Lung (tissue), 12 donors: Measurements from ENCODE around the gene MYO16. TPM values are rescaled to one million over a fixed set of nuclear protein-coding genes. Genes with fewer than 3 reads are reported as not detected.

Experiments used
- ATAC-seq: fragments of 200-7000 bp; cut with Tn5 transposase; one replicate; pipeline ENCODE4 v1.9.1; 2020; ENCODE audit warnings: moderate number of reproducible peaks; ENCODE audit not compliant: insufficient read depth, low FRiP score
- DNase-seq, 3 donors: peaks; one replicate each; pipeline ENCODE4 v3.0.0-alpha.2; 2013 to 2017
- H3K27ac ChIP-seq, 2 donors: one replicate each; pipeline ENCODE4 v1.5.1; 2013; ENCODE audit warnings: mild to moderate bottlenecking in 2 of 2, moderate library complexity in 2 of 2, control low read depth in 1 of 2, inconsistent platforms in 1 of 2, low read depth in 1 of 2, low read length in 1 of 2
- H3K27me3 ChIP-seq, 3 donors: one replicate each; pipeline ENCODE4 v1.5.1; 2013; ENCODE audit warnings: low read length in 2 of 3; ENCODE audit not compliant: control insufficient read depth in 3 of 3, insufficient read depth in 3 of 3
- H3K36me3 ChIP-seq, 4 donors: one replicate each; pipeline ENCODE4 v1.5.1; 2013; ENCODE audit warnings: low read length in 4 of 4, mild to moderate bottlenecking in 1 of 4, moderate library complexity in 1 of 4; ENCODE audit not compliant: control insufficient read depth in 4 of 4, insufficient read depth in 4 of 4
- H3K4me1 ChIP-seq, 5 donors: one replicate each; pipeline ENCODE4 v1.5.1; 2013; ENCODE audit warnings: low read length in 5 of 5, mild to moderate bottlenecking in 2 of 5, moderate library complexity in 1 of 5; ENCODE audit not compliant: control insufficient read depth in 5 of 5, insufficient read depth in 5 of 5
- H3K4me3 ChIP-seq: one replicate; pipeline ENCODE4 v1.5.1; 2013; ENCODE audit warnings: mild to moderate bottlenecking, control low read depth, moderate library complexity
- H3K9ac ChIP-seq, 2 donors: one replicate each; pipeline ENCODE4 v1.5.1; 2013; ENCODE audit warnings: low read length in 2 of 2, control low read depth in 1 of 2; ENCODE audit not compliant: insufficient read depth in 1 of 2
- H3K9me3 ChIP-seq, 4 donors: one replicate each; pipeline ENCODE4 v1.5.1; 2013; ENCODE audit warnings: low read length in 3 of 4, mild to moderate bottlenecking in 1 of 4, moderate library complexity in 1 of 4; ENCODE audit not compliant: control insufficient read depth in 4 of 4, insufficient read depth in 3 of 4
- CTCF ChIP-seq: IDR thresholded peaks from 2 replicates; pipeline ENCODE4 v1.5.1; 2012; ENCODE audit warnings: mild to moderate bottlenecking; ENCODE audit errors: control extremely low read depth, extremely low read depth
- WGBS, 2 donors: extraction: QIAGEN DNeasy Blood & Tissue Kit; methylation state at CpG; one replicate each; pipeline ENCODE4 v1.1.7; 2013; 5-methylcytosine and 5-hydroxymethylcytosine counted together
- polyA plus RNA-seq, 2 donors: library from polyadenylated mRNA; stranded (reverse); fragments of 200-250 nt; gene quantifications; one replicate each; pipeline ENCODE4 v1.2.1, GENCODE V29; 2013
- total RNA-seq, 2 donors: library from RNA; depleted of rRNA in 1 of 2; stranded (reverse); fragments of >200 nt in 1 of 2; gene quantifications; one replicate each; pipeline ENCODE4 v1.2.1, GENCODE V29; 2014 to 2021
- donor health status: control.
- donor health status: control.
- donor health status: Bipolar disorder and iron deficiency.
- donor health status: healthy.
- donor health status: DM: yes; HTN: yes; CAD: no.

The MYO16 gene
- total and polyA plus RNA-seq, 4 donors: 0.12 to 13.8 (median 0.88) TPM

- H3K27ac ChIP-seq: no peak overlapping the region
Measured at GRCh38 chr13:108920137-108920536, 290.7 kb downstream of the MYO16 start.

GRCh38 chr13:108921238-108921637, 291.8 kb downstream of the MYO16 start:
- Histone ChIP-seq H3K27ac (no peak overlapping the region), H3K4me3 (no peak overlapping the region), H3K4me1 (peaks cover 0 to 13% (median 3%) of the 10 kb centered on the region in 5 donors), H3K9ac (no peak overlapping the region), H3K36me3 (no peaks in the 10 kb centered on the region), H3K9me3 (no peaks in the 10 kb centered on the region), H3K27me3 (no peaks in the 10 kb centered on the region)
- no peak for TF ChIP-seq CTCF
- ATAC-seq (no peak), DNase-seq (no peak)
- 64 to 67% methylated on average over 1 of the region's 1 CpG for WGBS, 2 donors

More at GRCh38 chr13:108920137-108920536, 290.7 kb downstream of the MYO16 start:
- DNase-seq (no peak), ATAC-seq (no peak)
- Histone ChIP-seq H3K36me3 (no peaks in the 10 kb centered on the region), H3K9ac (no peak overlapping the region), H3K4me1 (peaks cover 0 to 16% (median 5%) of the 10 kb centered on the region in 5 donors), H3K9me3 (no peaks in the 10 kb centered on the region), H3K27me3 (no peaks in the 10 kb centered on the region), H3K4me3 (no peak overlapping the region)
- 53 to 67% methylated on average over 4 of the region's 4 CpGs for WGBS, 2 donors
- no peak for TF ChIP-seq CTCF

- DNase-seq: no peak
Measured at GRCh38 chr13:108922108-108922507, 292.7 kb downstream of the MYO16 start.

More at GRCh38 chr13:108922108-108922507, 292.7 kb downstream of the MYO16 start:
- H3K9me3 ChIP-seq: no peaks in the 10 kb centered on the region
- peaks cover 0 to 9% (median 2%) of the 10 kb centered on the region in 5 donors for H3K4me1 ChIP-seq
- WGBS, 2 donors: 78 to 91% methylated on average over 5 of the region's 5 CpGs
- no peak overlapping the region for H3K9ac ChIP-seq
- H3K36me3 ChIP-seq: no peaks in the 10 kb centered on the region
- no peak overlapping the region for H3K27ac ChIP-seq
- no peak for ATAC-seq
- no peaks in the 10 kb centered on the region for H3K27me3 ChIP-seq
- no peak for TF ChIP-seq CTCF
- H3K4me3 ChIP-seq: no peak overlapping the region
